Glutamatergic neuron (in vitro differentiated cells): ENCODE data around the gene PLPPR1. TPM values are rescaled to one million over a fixed set of nuclear protein-coding genes. Genes with fewer than 3 reads are reported as not detected.

ENCODE experiments used
- DNase-seq: peaks from one replicate; pipeline ENCODE4 v3.0.0; 2022
- H3K27ac Mint-ChIP-seq: one replicate; pipeline ENCODE4 v1.8.0; 2020; ENCODE audit warnings: mild to moderate bottlenecking, mixed read lengths, inconsistent platforms; ENCODE audit not compliant: unreplicated experiment
- H3K27me3 Mint-ChIP-seq: one replicate; pipeline ENCODE4 v1.8.0; 2020; ENCODE audit warnings: mild to moderate bottlenecking, moderate library complexity, mixed read lengths, inconsistent platforms; ENCODE audit not compliant: unreplicated experiment
- H3K36me3 Mint-ChIP-seq: one replicate; pipeline ENCODE4 v1.8.0; 2020; ENCODE audit warnings: mild to moderate bottlenecking, mixed read lengths, inconsistent platforms; ENCODE audit not compliant: unreplicated experiment
- H3K4me1 Mint-ChIP-seq: one replicate; pipeline ENCODE4 v1.8.0; 2020; ENCODE audit warnings: mild to moderate bottlenecking, low read depth, mixed read lengths, inconsistent platforms; ENCODE audit not compliant: unreplicated experiment
- H3K4me3 Mint-ChIP-seq: one replicate; pipeline ENCODE4 v1.8.0; 2020; ENCODE audit warnings: mild to moderate bottlenecking, mixed read lengths, inconsistent platforms; ENCODE audit not compliant: unreplicated experiment
- H3K9me3 Mint-ChIP-seq: one replicate; pipeline ENCODE4 v1.8.0; 2020; ENCODE audit warnings: mild to moderate bottlenecking, moderate library complexity, mixed read lengths, inconsistent platforms; ENCODE audit not compliant: unreplicated experiment
- total RNA-seq: library from RNA; stranded (reverse); fragmentation: NEBNext Ultra II Directional; extraction: Animal tissue kit (Norgen Biotek cat#: 25700); gene quantifications from one replicate; pipeline ENCODE4 v1.2.1, GENCODE V29; 2021; ENCODE audit not compliant: unreplicated experiment
- TF ChIP-seq, protein P1 (sequence below): fragments of 200-600 bp; sonication (generic); IDR thresholded peaks from one replicate; pipeline ENCODE4 v1.5.0; 2021; ENCODE audit not compliant: partially characterized antibody, unreplicated experiment

Gene PLPPR1
- total RNA-seq, 1 donor from 2014 or later = 7.4 TPM

DNA sequence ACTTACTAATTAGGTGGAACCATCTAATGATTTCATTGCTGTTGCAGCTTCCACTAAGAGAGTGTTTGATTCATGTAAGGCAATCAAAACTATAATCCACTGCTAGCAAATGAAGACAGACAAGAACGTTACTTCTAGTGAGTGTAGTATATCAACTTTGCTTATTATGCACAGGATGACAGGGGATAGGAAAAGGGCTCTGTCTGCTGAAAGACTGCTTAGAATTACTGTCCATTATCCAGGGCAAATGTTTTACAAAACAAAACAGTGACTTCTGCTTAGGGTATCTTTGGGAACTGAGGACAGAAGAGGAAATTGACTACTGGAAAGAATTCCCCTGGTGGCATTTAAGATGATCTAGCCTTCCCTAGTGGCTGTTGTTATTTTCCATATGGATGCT is 40.2 kb downstream of the PLPPR1 start:
- H3K9me3 Mint-ChIP-seq = no peaks in the 10 kb centered on the region

DNA sequence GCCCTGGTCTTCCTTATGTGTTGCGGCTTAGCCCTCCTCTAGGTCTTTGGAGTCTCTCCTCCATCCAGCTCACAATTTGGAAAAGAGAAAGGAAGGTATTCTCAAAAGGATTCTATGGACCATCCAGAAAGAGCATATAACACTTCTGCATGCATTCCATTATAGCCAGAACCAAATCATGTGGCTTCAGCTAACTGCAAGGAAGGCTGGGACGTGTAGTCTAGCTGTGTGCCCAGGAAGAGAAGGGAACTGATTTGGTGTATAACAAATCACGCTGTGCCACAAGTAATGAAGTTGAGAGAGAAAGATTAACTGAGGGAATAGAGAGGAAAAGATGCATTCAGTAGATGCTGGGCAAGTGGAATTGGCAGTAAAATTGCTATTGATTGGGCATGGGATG is 43.7 kb downstream of the PLPPR1 start:
- Mint-ChIP-seq H3K27ac (no peak overlapping the region), H3K4me1 (peaks cover 15% of the 10 kb centered on the region), H3K27me3 (no peaks in the 10 kb centered on the region), H3K9me3 (no peaks in the 10 kb centered on the region), H3K36me3 (no peaks in the 10 kb centered on the region), H3K4me3 (no peak overlapping the region)
- no peak for DNase-seq
- TF ChIP-seq, protein P1, sequence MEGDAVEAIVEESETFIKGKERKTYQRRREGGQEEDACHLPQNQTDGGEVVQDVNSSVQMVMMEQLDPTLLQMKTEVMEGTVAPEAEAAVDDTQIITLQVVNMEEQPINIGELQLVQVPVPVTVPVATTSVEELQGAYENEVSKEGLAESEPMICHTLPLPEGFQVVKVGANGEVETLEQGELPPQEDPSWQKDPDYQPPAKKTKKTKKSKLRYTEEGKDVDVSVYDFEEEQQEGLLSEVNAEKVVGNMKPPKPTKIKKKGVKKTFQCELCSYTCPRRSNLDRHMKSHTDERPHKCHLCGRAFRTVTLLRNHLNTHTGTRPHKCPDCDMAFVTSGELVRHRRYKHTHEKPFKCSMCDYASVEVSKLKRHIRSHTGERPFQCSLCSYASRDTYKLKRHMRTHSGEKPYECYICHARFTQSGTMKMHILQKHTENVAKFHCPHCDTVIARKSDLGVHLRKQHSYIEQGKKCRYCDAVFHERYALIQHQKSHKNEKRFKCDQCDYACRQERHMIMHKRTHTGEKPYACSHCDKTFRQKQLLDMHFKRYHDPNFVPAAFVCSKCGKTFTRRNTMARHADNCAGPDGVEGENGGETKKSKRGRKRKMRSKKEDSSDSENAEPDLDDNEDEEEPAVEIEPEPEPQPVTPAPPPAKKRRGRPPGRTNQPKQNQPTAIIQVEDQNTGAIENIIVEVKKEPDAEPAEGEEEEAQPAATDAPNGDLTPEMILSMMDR = no peak

More for the DNA sequence above, 40.2 kb downstream of the PLPPR1 start:
- H3K4me1 Mint-ChIP-seq = peaks cover 15% of the 10 kb centered on the region
- TF ChIP-seq, protein P1 = no peak
- no peaks in the 10 kb centered on the region for H3K27me3 Mint-ChIP-seq
- DNase-seq = no peak
- no peaks in the 10 kb centered on the region for H3K36me3 Mint-ChIP-seq
- no peak overlapping the region for H3K27ac Mint-ChIP-seq
- H3K4me3 Mint-ChIP-seq = no peak overlapping the region

DNA sequence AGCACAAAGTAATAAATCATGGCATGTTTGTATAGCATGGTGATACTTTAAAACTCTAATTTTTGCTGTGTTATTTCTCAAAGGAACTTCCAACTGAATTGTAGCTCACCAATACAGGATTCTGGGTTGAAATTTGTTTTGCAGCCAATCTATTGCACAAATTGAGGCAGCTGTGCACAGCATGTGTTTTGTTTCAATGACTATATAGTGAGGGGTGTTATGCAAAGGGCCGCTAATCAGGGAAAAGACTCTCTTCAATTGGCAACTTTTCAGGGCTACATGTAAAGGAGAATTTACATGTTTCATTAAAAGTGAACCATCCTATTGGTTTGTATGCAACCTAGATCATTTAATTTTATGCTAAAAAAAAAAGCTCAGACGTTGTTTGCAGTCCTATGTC is 44.6 kb downstream of the PLPPR1 start:
- no peak overlapping the region for H3K27ac Mint-ChIP-seq
- H3K4me3 Mint-ChIP-seq = no peak overlapping the region
- H3K9me3 Mint-ChIP-seq = no peaks in the 10 kb centered on the region
- DNase-seq = no peak
- H3K36me3 Mint-ChIP-seq = no peaks in the 10 kb centered on the region
- peaks cover 14% of the 10 kb centered on the region for H3K4me1 Mint-ChIP-seq
- TF ChIP-seq, protein P1 = no peak
- H3K27me3 Mint-ChIP-seq = no peaks in the 10 kb centered on the region

DNA sequence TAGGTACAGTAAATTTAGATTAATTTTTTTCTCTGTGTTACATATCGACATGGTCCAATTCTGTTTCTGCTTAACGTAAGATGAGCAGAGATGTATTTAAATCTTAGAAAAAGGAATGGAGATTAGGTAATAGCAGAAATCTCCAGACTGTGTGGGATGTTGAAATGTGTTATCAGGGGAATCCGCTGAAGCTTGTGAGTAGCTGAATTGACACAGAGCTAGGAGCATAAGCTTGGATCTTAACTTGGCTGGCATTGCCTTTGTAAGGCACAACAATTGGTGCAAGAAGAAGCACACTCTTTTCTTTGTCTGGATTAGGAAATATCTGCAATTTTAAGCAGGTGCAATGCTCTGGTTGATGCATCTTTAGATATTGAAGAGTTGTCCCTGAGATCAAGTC is 53.1 kb downstream of the PLPPR1 start:
- peaks cover 2% of the 10 kb centered on the region for H3K9me3 Mint-ChIP-seq
- H3K4me3 Mint-ChIP-seq = no peak overlapping the region
- H3K27ac Mint-ChIP-seq = no peak overlapping the region
- DNase-seq = no peak
- H3K27me3 Mint-ChIP-seq = no peaks in the 10 kb centered on the region
- H3K36me3 Mint-ChIP-seq = peaks cover 4% of the 10 kb centered on the region
- TF ChIP-seq, protein P1 = no peak
- peaks cover 25% of the 10 kb centered on the region for H3K4me1 Mint-ChIP-seq

DNA sequence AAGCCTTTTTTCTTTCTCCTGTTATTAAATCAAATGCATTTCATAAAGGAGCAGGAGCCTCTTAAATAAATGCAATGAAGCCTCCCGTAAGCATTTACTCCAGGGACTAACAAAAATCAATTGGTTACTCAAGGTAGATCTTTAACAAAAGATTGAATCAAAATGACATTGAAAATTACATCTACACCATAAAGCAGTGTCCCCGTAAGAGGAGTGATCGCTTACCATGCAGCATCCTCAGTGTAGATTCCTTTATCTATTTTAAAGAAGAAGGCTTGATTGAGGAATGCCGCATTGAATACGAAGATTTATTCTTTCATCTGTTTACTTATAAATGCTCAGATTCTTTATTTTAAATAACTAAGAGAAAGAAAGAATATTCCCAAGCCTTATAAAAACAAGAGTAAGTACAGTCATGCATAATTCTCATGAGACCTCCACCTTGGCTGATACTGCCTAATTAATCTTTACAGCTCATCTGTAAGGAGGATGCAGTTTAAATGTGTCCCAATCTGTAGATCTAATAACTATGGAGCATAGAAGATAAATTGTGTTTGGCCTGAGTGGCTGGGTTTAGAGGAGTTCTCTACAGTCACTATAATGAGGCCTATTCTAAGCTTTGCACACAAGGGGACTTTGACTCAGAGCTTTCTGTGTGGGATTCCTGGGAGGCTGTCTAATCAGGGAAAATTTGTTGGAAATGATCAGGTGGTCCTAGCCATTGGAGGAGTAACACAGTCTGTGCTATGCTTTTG is 55.1 kb downstream of the PLPPR1 start:
- Mint-ChIP-seq H3K27me3 (no peaks in the 10 kb centered on the region), H3K4me3 (no peak overlapping the region), H3K27ac (no peak overlapping the region), H3K36me3 (peaks cover 2% of the 10 kb centered on the region), H3K9me3 (peaks cover 2% of the 10 kb centered on the region), H3K4me1 (peaks cover 36% of the 10 kb centered on the region)
- DNase-seq = no peak
- TF ChIP-seq, protein P1 = no peak
